ENCODE measurements around the gene CACNB4. TPM values are rescaled to one million over a fixed set of nuclear protein-coding genes. Genes with fewer than 3 reads are reported as not detected.
A peak's percentile ranks its signal among the peaks of the same experiment; 100 is the strongest.

CACNB4 gene
- total and polyA plus RNA-seq, 8 donors = under 0.01 to 6.4 (median 1.0) TPM

GRCh38 chr2:151828143-151828889, 270.5 kb downstream of the CACNB4 start, which contains the start of gene ARL5A:
Gene ARL5A, minus strand, starts transcription at chr2:151828421. Its CDS starts 245 bp downstream, at chr2:151828176.
- Histone ChIP-seq H3K4me1 (peaks cover 11 to 47% (median 38%) of the 10 kb centered on the region in 4 donors), H3K4me3 (peak within 1 kb of the TSS; percentile 76 to 92 (median 84)), H3K9me3 (no peaks in the 10 kb centered on the region), H3K27ac (peak within 1 kb of the TSS; percentile 84 to 93 (median 88)), H3K27me3 (no peaks in the 10 kb centered on the region), H3K36me3 (no peaks in the 10 kb centered on the region)
- intact Hi-C loops (cut with DNase I; ENCODE audit: low total_unique reads) = no loop called here
- DNase-seq = peak; percentile 97 to 99
- WGBS, 5 donors = 0 to 1% (median 0%) methylated on average over 12 to 64 of the region's 64 CpGs
- TF ChIP-seq POLR2A (IDR thresholded peaks at IDR 0.05) (peak in 2 of 4 donors; percentile 26 to 31), EP300 (IDR thresholded peaks at IDR 0.05) (no peak), POLR2AphosphoS5 (IDR thresholded peaks at IDR 0.05) (peak; percentile 93 to 98 (median 95))

DNA sequence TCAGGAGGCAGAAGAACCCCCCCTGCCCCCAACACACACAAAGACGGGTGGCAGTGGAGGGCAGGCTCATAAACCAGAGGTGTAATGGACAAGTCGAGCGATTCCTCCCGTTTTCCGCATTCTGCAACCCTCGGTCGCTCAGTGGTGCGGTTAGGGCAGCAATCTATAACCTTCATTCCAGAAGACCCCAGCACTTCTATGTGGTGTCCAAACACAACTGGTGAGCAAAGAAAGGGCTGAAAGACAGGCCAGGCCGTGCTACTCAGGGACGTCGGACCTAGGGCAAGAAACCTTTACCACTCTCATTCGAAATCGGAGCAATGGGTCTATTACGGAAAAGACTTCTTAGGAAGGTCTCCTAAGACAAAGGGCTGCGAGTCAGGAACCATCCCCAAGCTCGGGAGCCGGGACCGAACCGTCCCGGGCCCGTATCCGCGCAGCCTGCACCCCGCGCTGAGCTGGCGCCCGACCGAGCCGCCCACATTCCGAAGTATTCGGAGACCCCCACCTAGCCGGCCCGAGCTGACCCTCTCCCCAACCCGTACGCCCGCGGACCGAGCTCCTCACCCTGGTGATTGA, 271.2 kb downstream of the CACNB4 start:
- TF ChIP-seq POLR2A (IDR thresholded peaks at IDR 0.05) = no peak
- no peak for TF ChIP-seq POLR2AphosphoS5 (IDR thresholded peaks at IDR 0.05)
- TF ChIP-seq EP300 (IDR thresholded peaks at IDR 0.05) = no peak
- TF ChIP-seq, protein P1, sequence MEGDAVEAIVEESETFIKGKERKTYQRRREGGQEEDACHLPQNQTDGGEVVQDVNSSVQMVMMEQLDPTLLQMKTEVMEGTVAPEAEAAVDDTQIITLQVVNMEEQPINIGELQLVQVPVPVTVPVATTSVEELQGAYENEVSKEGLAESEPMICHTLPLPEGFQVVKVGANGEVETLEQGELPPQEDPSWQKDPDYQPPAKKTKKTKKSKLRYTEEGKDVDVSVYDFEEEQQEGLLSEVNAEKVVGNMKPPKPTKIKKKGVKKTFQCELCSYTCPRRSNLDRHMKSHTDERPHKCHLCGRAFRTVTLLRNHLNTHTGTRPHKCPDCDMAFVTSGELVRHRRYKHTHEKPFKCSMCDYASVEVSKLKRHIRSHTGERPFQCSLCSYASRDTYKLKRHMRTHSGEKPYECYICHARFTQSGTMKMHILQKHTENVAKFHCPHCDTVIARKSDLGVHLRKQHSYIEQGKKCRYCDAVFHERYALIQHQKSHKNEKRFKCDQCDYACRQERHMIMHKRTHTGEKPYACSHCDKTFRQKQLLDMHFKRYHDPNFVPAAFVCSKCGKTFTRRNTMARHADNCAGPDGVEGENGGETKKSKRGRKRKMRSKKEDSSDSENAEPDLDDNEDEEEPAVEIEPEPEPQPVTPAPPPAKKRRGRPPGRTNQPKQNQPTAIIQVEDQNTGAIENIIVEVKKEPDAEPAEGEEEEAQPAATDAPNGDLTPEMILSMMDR (IDR thresholded peaks at IDR 0.05) = no peak
- intact Hi-C loops (cut with DNase I; ENCODE audit: low total_unique reads) = no loop called here
- peak overlapping the region; percentile 76 to 92 (median 84) for H3K4me3 ChIP-seq
- DNase-seq = peak in 1 of 2 donors; percentile 59
- peak overlapping the region; percentile 84 to 93 (median 88) for H3K27ac ChIP-seq
- H3K36me3 ChIP-seq = no peaks in the 10 kb centered on the region
- H3K9me3 ChIP-seq = no peaks in the 10 kb centered on the region
- H3K27me3 ChIP-seq = no peaks in the 10 kb centered on the region
- WGBS, 5 donors = 0 to 1% (median 1%) methylated on average over 20 to 38 of the region's 38 CpGs
- peaks cover 11 to 54% (median 40%) of the 10 kb centered on the region in 4 donors for H3K4me1 ChIP-seq

DNA sequence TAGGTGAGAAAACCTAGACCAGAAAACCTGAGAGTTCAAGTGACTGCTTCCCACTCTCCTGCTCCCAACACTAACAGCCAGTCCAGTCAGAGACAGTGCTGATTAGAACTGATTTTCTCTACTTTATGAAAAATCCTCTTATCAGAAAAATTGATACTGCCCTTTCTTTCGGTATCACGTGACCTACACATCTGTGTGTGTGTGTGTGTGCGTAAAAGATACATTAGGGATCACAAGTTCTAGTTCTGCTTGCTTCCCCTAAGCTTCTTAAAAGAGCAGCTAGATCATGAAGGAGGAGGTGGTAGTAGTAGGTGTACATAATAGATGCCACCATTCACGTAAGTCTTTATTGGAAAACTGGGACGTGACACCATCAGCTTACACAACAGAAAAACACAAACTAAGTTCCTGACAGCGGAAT, 272.1 kb downstream of the CACNB4 start:
- Histone ChIP-seq H3K36me3 (no peaks in the 10 kb centered on the region), H3K27ac (peak overlapping the region; percentile 5 to 93 (median 84)), H3K9me3 (no peaks in the 10 kb centered on the region), H3K27me3 (no peaks in the 10 kb centered on the region), H3K4me3 (peak overlapping the region; percentile 76 to 92 (median 84)), H3K4me1 (peaks cover 11 to 57% (median 40%) of the 10 kb centered on the region in 4 donors)
- intact Hi-C loops (cut with DNase I; ENCODE audit: low total_unique reads) = no loop called here
- WGBS, 5 donors = 22 to 28% (median 25%) methylated on average over 6 of the region's 6 CpGs
- TF ChIP-seq POLR2A (IDR thresholded peaks at IDR 0.05) (no peak), POLR2AphosphoS5 (IDR thresholded peaks at IDR 0.05) (no peak), EP300 (IDR thresholded peaks at IDR 0.05) (no peak)
- TF ChIP-seq, protein P1 (IDR thresholded peaks at IDR 0.05) = no peak
- DNase-seq = peak in 1 of 2 donors; percentile 24

DNA sequence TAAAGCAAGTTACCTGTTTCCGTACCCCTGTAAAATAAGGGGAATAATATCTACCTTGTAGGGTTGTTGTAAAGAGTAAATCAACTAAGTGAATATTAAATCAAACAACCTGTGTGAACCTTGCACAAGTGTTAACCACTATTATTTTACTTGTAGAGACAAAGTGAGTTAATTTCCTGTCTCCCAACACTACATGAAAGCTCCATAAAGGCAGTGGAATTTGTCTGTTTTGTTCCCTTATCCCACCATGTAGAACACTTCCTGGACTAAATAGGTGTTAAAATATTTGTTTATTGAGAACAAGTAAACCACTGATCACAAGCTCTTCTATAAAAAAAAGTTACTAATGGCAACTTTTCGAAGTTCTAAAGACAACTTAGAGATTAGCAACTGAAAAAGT, 274.0 kb downstream of the CACNB4 start:
- no peak for DNase-seq
- Histone ChIP-seq H3K36me3 (no peaks in the 10 kb centered on the region), H3K27me3 (no peaks in the 10 kb centered on the region), H3K4me1 (peaks cover 11 to 57% (median 40%) of the 10 kb centered on the region in 4 donors), H3K9me3 (no peaks in the 10 kb centered on the region), H3K4me3 (no peak overlapping the region), H3K27ac (no peak overlapping the region)
- 34 to 60% (median 41%) methylated on average over 2 of the region's 2 CpGs for WGBS, 5 donors
- TF ChIP-seq POLR2A (IDR thresholded peaks at IDR 0.05) (no peak), POLR2AphosphoS5 (IDR thresholded peaks at IDR 0.05) (no peak), EP300 (IDR thresholded peaks at IDR 0.05) (no peak)
- TF ChIP-seq, protein P1 (IDR thresholded peaks at IDR 0.05) = no peak
- intact Hi-C loops (cut with DNase I; ENCODE audit: low total_unique reads) = no loop called here
